ENCODE data around the gene C14orf132.

GRCh38 chr14:96017882-96018281 lies 21.3 kb upstream of the C14orf132 start:
- TF ChIP-seq CTCF (IDR thresholded peaks at IDR 0.05) (no peak), POLR2A (IDR thresholded peaks at IDR 0.05) (no peak)
